Measurements from ENCODE around the gene TMEM207. TPM values are rescaled to one million over a fixed set of nuclear protein-coding genes. Genes with fewer than 3 reads are reported as not detected.

Gene TMEM207
- total RNA-seq, 1 experiment from 2014 or later: not detected

DNA sequence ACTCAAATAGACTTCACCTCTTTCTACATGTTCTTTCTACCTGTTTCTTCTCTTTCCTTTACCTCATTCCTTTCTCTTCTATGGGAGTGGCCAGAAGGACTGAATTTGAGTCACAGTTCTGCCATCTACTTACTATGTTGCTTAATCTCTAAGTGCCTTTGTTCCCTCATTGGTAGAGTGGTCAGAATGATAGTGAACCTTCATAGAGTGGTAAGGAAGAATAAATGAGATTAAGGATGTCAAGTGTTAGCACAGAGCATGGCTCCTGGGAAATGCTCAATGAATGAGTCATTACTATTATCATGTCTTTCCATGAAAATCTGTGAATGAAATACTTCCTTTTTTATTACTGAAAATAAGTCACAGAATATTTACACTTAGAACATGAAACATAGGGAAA, 17.5 kb downstream of the TMEM207 start:
- Histone ChIP-seq H3K27ac (ENCODE audit: insufficient read length, low read depth, low read length) (no peak overlapping the region), H3K27me3 (ENCODE audit: insufficient read depth, low read length) (no peaks in the 10 kb centered on the region), H2BK15ac (ENCODE audit: low read depth, low read length) (no peak overlapping the region), H4K20me1 (ENCODE audit: control insufficient read depth, insufficient read depth, insufficient read length) (no peaks in the 10 kb centered on the region), H4K91ac (ENCODE audit: insufficient read length, low read depth, low read length) (no peak overlapping the region), H3K4me2 (ENCODE audit: insufficient read depth, insufficient read length, low read length) (no peak overlapping the region), H3K79me2 (ENCODE audit: insufficient read depth, low read length) (no peaks in the 10 kb centered on the region), H3K18ac (ENCODE audit: insufficient read length, low read depth, low read length) (no peak overlapping the region), H3K79me1 (ENCODE audit: insufficient read depth, low read depth, low read length, poor library complexity, severe bottlenecking) (no peaks in the 10 kb centered on the region), H3K14ac (ENCODE audit: insufficient read depth, low read length) (no peak overlapping the region), H3K4me1 (ENCODE audit: insufficient read depth, low read length) (no peaks in the 10 kb centered on the region), H2BK12ac (ENCODE audit: insufficient read length, low read depth, low read length) (no peak overlapping the region), H3K23me2 (ENCODE audit: insufficient read length, low read depth, low read length, poor library complexity, severe bottlenecking) (no peaks in the 10 kb centered on the region), H2BK120ac (ENCODE audit: low read depth, low read length, poor library complexity, severe bottlenecking) (no peak overlapping the region), H4K5ac (ENCODE audit: insufficient read length, low read depth, low read length) (no peak overlapping the region), H2AK5ac (ENCODE audit: insufficient read length, low read length) (no peak overlapping the region), H3K4ac (ENCODE audit: low read depth, low read length) (no peak overlapping the region), H2BK20ac (ENCODE audit: low read depth, low read length, poor library complexity, severe bottlenecking) (no peak overlapping the region), H2AFZ (ENCODE audit: low read length) (no peak overlapping the region), H3K9me3 (ENCODE audit: control insufficient read depth, low read depth, low read length) (no peaks in the 10 kb centered on the region), H2BK5ac (ENCODE audit: insufficient read length, low read length) (no peak overlapping the region), H3K56ac (ENCODE audit: insufficient read length, low read depth, low read length) (no peak overlapping the region), H3K9ac (ENCODE audit: extremely low read depth, insufficient read length, low read length) (no peak overlapping the region), H3K23ac (ENCODE audit: insufficient read length, low read depth, low read length) (no peak overlapping the region), H3T11ph (ENCODE audit: low read length) (no peak overlapping the region), H4K8ac (replicated peaks; ENCODE audit: insufficient read length, low read depth, low read length) (no peak overlapping the region)
- TF ChIP-seq, protein P1, sequence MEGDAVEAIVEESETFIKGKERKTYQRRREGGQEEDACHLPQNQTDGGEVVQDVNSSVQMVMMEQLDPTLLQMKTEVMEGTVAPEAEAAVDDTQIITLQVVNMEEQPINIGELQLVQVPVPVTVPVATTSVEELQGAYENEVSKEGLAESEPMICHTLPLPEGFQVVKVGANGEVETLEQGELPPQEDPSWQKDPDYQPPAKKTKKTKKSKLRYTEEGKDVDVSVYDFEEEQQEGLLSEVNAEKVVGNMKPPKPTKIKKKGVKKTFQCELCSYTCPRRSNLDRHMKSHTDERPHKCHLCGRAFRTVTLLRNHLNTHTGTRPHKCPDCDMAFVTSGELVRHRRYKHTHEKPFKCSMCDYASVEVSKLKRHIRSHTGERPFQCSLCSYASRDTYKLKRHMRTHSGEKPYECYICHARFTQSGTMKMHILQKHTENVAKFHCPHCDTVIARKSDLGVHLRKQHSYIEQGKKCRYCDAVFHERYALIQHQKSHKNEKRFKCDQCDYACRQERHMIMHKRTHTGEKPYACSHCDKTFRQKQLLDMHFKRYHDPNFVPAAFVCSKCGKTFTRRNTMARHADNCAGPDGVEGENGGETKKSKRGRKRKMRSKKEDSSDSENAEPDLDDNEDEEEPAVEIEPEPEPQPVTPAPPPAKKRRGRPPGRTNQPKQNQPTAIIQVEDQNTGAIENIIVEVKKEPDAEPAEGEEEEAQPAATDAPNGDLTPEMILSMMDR (conservative IDR thresholded peaks at IDR 0.05): no peak
- no peaks in the 10 kb centered on the region; a peak in 1 of 7 replicates for H3K36me3 Mint-ChIP-seq (ENCODE audit: insufficient read depth in 1 of 3, low read depth in 3 of 3)
- no peak overlapping the region for H3K27ac Mint-ChIP-seq
- no peak overlapping the region for H3K4me3 Mint-ChIP-seq
- 0 out of 4 replicates have a peak, but pooled peaks cover 0 to 2% of the 10 kb centered on the region in 2 experiments for H3K4me1 Mint-ChIP-seq
- H3K9me3 Mint-ChIP-seq: peaks cover 0 to 2% of the 10 kb centered on the region in 2 experiments; a peak in 1 of 5 replicates
- DNase-seq: no peak
- H3K27me3 Mint-ChIP-seq (ENCODE audit: low read depth): no peaks in the 10 kb centered on the region; the same call in 1 of the 2 replicates
